GM12878 (cell line): ENCODE data around the gene TMEM61. TPM values are rescaled to one million over a fixed set of nuclear protein-coding genes. Genes with fewer than 3 reads are reported as not detected.

ENCODE experiments used
- ATAC-seq: fragments of 200-7000 bp; cut with Tn5 transposase; 3 replicates; pipeline ENCODE4 v1.9.1; 2020; ENCODE audit warnings: mild to moderate bottlenecking, moderate library complexity
- BruUV-seq: library from RNA; stranded (reverse); fragments of 400-500 nt; replicated peaks from 2 replicates; lab custom pipeline; 2021; lab: Mats Ljungman, UMichigan
- CTCF ChIA-PET: fragments of 300-600 bp; sonication (Branson Sonifier 250); formaldehyde crosslinking; extraction: SDS; loops from one replicate; lab custom pipeline; 2021; ENCODE audit warnings: inconsistent platforms; lab: Yijun Ruan, JAX
- POLR2A ChIA-PET: fragments of 350-600 bp; formaldehyde crosslinking; extraction: SDS; loops from one replicate; lab custom pipeline; 2021; ENCODE audit warnings: inconsistent platforms; lab: Charles Lee
- RAD21 ChIA-PET: fragments of 300-600 bp; sonication (Branson Sonifier 250); formaldehyde crosslinking; loops from one replicate; lab custom pipeline; 2023; ENCODE audit warnings: antibody characterized with exemption; ENCODE audit not compliant: unreplicated experiment; lab: Charles Lee
- SMC1A ChIA-PET: fragments of 300-600 bp; sonication (Branson Sonifier 250); formaldehyde crosslinking; loops from one replicate; lab custom pipeline; 2023; ENCODE audit not compliant: unreplicated experiment, uncharacterized antibody; lab: Charles Lee
- DNase-seq: peaks from one replicate; pipeline ENCODE4 v3.0.0-alpha.2; 2011; ENCODE audit warnings: low read depth, low spot score
- FAIRE-seq: peaks from 3 replicates; lab custom pipeline; 2011; peaks lifted over from hg19 to GRCh38; lab: Jason Lieb, UNC
- H2AFZ ChIP-seq: 2 replicates; pipeline ENCODE4 v1.6.0; 2011; ENCODE audit warnings: low read depth, low read length, control low read depth; ENCODE audit not compliant: control insufficient read depth
- H3K27ac ChIP-seq: 2 replicates; pipeline ENCODE4 v1.5.1; 2011; ENCODE audit warnings: control low read depth; ENCODE audit not compliant: control insufficient read depth, insufficient read depth
- H3K27me3 ChIP-seq, 2 experiments: replicated peaks in 1 of 2; 2 replicates each; pipeline versions ENCODE4 v1.6.0 to v1.6.1; 2011; ENCODE audit warnings: low read length in 1 of 2; ENCODE audit not compliant: control insufficient read depth in 2 of 2, insufficient read depth in 2 of 2
- H3K36me3 ChIP-seq, 2 experiments: 2 replicates each; pipeline ENCODE4 v1.5.1; 2011; ENCODE audit warnings: low read length in 1 of 2; ENCODE audit not compliant: control insufficient read depth in 2 of 2, insufficient read depth in 2 of 2
- H3K4me1 ChIP-seq: 2 replicates; pipeline ENCODE4 v1.6.1; 2011; ENCODE audit warnings: mild to moderate bottlenecking, low read length, moderate library complexity, mixed read lengths; ENCODE audit not compliant: control insufficient read depth, insufficient read depth
- H3K4me2 ChIP-seq: 2 replicates; pipeline ENCODE4 v1.6.0; 2011; ENCODE audit warnings: control low read depth; ENCODE audit not compliant: control insufficient read depth, insufficient read depth
- H3K4me3 ChIP-seq: fragments of 200-600 bp; sonication (generic); 2 replicates; pipeline ENCODE4 v1.5.1; 2016
- H3K79me2 ChIP-seq: 2 replicates; pipeline ENCODE4 v1.6.0; 2011; ENCODE audit warnings: low read length; ENCODE audit not compliant: control insufficient read depth, insufficient read depth
- H3K9ac ChIP-seq: 2 replicates; pipeline ENCODE4 v1.8.0; 2011; ENCODE audit warnings: low read length, control low read depth, mixed read lengths; ENCODE audit not compliant: control insufficient read depth, insufficient read depth
- H3K9me3 ChIP-seq: replicated peaks from 3 replicates; pipeline ENCODE4 v1.5.1; 2011; ENCODE audit warnings: mild to moderate bottlenecking, low read length; ENCODE audit not compliant: control insufficient read depth, insufficient read depth
- H4K20me1 ChIP-seq: 2 replicates; pipeline ENCODE4 v1.6.0; 2011; ENCODE audit not compliant: control insufficient read depth, insufficient read depth
- BACH1 ChIP-seq: fragments of 450-650 bp; IDR thresholded peaks from 2 replicates; pipeline ENCODE4 v1.6.1; 2017; ENCODE audit warnings: mild to moderate bottlenecking, borderline replicate concordance
- ETV6 ChIP-seq, 2 experiments: fragments of 450-650 bp in 1 of 2; IDR thresholded peaks in 1 of 2; conservative IDR thresholded peaks in 1 of 2; 2 replicates each; pipeline ENCODE4 v1.6.1; 2014; ENCODE audit warnings: antibody characterized with exemption in 1 of 2, borderline replicate concordance in 1 of 2, low read depth in 1 of 2, mild to moderate bottlenecking in 1 of 2, moderate library complexity in 1 of 2
- NFYA ChIP-seq: IDR thresholded peaks from 2 replicates; pipeline ENCODE4 v1.6.1; 2011; ENCODE audit warnings: low read depth, mild to moderate bottlenecking, low read length, improper control_type of control experiment, borderline replicate concordance
- NR2F1 ChIP-seq: fragments of 450-650 bp; conservative IDR thresholded peaks from 2 replicates; pipeline ENCODE4 v1.6.1; 2017; ENCODE audit warnings: mild to moderate bottlenecking
- NRF1 ChIP-seq: conservative IDR thresholded peaks from 2 replicates; pipeline ENCODE4 v1.6.1; 2011; ENCODE audit warnings: mild to moderate bottlenecking, low read depth, low read length, improper control_type of control experiment
- PML ChIP-seq: IDR thresholded peaks from 2 replicates; pipeline ENCODE4 v1.6.1; 2012; ENCODE audit warnings: low read length, inconsistent platforms
- SIX5 ChIP-seq: IDR thresholded peaks from 2 replicates; pipeline ENCODE4 v1.6.1; 2011; ENCODE audit warnings: mild to moderate bottlenecking, low read depth, low read length, moderate library complexity; ENCODE audit not compliant: severe bottlenecking
- SREBF1 ChIP-seq: IDR thresholded peaks from 2 replicates; pipeline ENCODE4 v1.6.1; 2012; ENCODE audit warnings: mild to moderate bottlenecking, low read length
- WRNIP1 ChIP-seq: IDR thresholded peaks from 2 replicates; pipeline ENCODE4 v1.6.1; 2011; ENCODE audit warnings: low read depth, low read length, improper control_type of control experiment, borderline replicate concordance
- YY1 ChIP-seq: IDR thresholded peaks from 2 replicates; pipeline ENCODE4 v1.6.1; 2011; ENCODE audit warnings: low read depth, mild to moderate bottlenecking, low read length
- ZNF207 ChIP-seq: fragments of 450-650 bp; IDR thresholded peaks from 2 replicates; pipeline ENCODE4 v1.6.1; 2014; ENCODE audit warnings: antibody characterized with exemption, mild to moderate bottlenecking, borderline replicate concordance
- WGBS: methylation state at CpG from one replicate; pipeline ENCODE4 v1.1.6; 2016; ENCODE audit warnings: low lambda C conversion rate; ENCODE audit not compliant: insufficient replicate concordance, insufficient coverage; ENCODE audit errors: missing lambda C conversion rate; 5-methylcytosine and 5-hydroxymethylcytosine counted together
- in situ Hi-C: fragments of 300-500 bp; cut with MboI; formaldehyde crosslinking; loops from 9 replicates; pipeline ENCODE4 v1.14.3; 2018; ENCODE audit warnings: mixed read lengths
- intact Hi-C: fragments of 100-400 bp; cut with micrococcal nuclease; formaldehyde crosslinking; loops from one replicate; pipeline ENCODE4 v1.14.2; 2022; ENCODE audit not compliant: unreplicated experiment
- polyA plus RNA-seq, 11 experiments: library from polyadenylated mRNA; depleted of rRNA in 4 of 11; unstranded in 6 of 11; stranded (reverse) in 5 of 11; fragments of >200 nt; fragmentation: Nextera tagmentation in 4 of 11; fragmentation: Illumina TruSeq in 1 of 11; extraction: Ambion mirVana in 4 of 11; extraction: Trizol in 1 of 11; gene quantifications; 1 replicate in 1 of 11; 2 replicates in 10 of 11; pipeline versions ENCODE4 v1.2.1 to v1.2.3, GENCODE V29; 2011 to 2016; ENCODE audit warnings: inconsistent platforms in 2 of 11, missing spikeins in 2 of 11, low read depth in 1 of 11
- total RNA-seq, 4 experiments: library from RNA; depleted of rRNA in 3 of 4; stranded (reverse); fragments of >200 nt in 3 of 4; fragmentation: Illumina TruSeq in 1 of 4; extraction: Trizol in 1 of 4; gene quantifications; 2 replicates each; pipeline versions ENCODE4 v1.2.1 to v1.2.3, GENCODE V29; 2013 to 2021

TMEM61 gene
- total and polyA plus RNA-seq, 10 of the 15 experiments (the other 5 are each of a cell fraction or from before 2014, with no cell fraction given), result not detected

DNA sequence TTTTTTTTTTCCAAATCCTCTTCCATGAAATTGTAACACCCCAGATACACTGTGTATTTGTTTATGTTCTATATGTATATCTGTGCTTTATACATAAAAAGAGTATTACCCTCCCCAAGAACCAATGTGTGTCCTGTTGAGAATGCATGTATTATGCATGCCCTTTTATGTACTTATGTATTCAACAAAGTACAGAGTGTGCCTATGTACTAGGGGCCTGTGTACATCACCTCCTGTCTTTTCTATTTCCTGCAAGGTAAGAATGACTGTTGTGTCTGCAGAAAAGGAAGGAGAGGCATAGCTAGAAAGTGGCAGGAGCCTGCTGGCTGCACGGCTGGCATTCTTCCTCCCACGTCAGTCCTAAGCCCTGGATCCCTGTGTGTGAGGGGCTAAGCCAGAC is 7.0 kb downstream of the TMEM61 start:
- H3K79me2 ChIP-seq, result no peaks in the 10 kb centered on the region
- H3K27ac ChIP-seq, result no peak overlapping the region
- ChIA-PET RAD21 (no interaction called here), CTCF (interaction anchor here (0.9 to 19.5 kb wide), 3 partner anchors 9 to 47 kb away, joined by 3 to 436 read pairs (median 3); no protein-coding TSS in a partner anchor), SMC1A (interaction anchor here (1.4 kb wide), 1 partner anchor 42 kb away, joined by 6 read pairs; no protein-coding TSS in a partner anchor), POLR2A (no interaction called here)
- intact Hi-C loops, result no loop called here
- no peaks in the 10 kb centered on the region for H3K36me3 ChIP-seq
- H3K27me3 ChIP-seq, result peaks cover 0 to 2% of the 10 kb centered on the region in 2 experiments; a peak in 3 of 4 replicates
- H3K9me3 ChIP-seq, result no peaks in the 10 kb centered on the region
- H3K4me2 ChIP-seq, result no peak overlapping the region
- H2AFZ ChIP-seq, result no peak overlapping the region
- no peak for ATAC-seq
- BruUV-seq, result no TSS peak
- in situ Hi-C loops, result no loop called here
- no peaks in the 10 kb centered on the region for H4K20me1 ChIP-seq
- FAIRE-seq, result no peak
- H3K9ac ChIP-seq, result no peak overlapping the region
- no peak for DNase-seq
- WGBS, result 27% methylated on average over 2 of the region's 2 CpGs
- no peak overlapping the region for H3K4me3 ChIP-seq
- TF ChIP-seq SREBF1 (no peak), ZNF207 (no peak), NRF1 (no peak), NFYA (no peak), SIX5 (no peak), PML (no peak), NR2F1 (no peak), ETV6 (conservative IDR thresholded peaks at IDR 0.05 in 1 of 2, IDR thresholded peaks at IDR 0.05 in 1 of 2; ENCODE audit: borderline replicate concordance in 1 of 2, low read depth in 1 of 2) (no peak), WRNIP1 (no peak), BACH1 (no peak), YY1 (no peak)
- H3K4me1 ChIP-seq, result no peaks in the 10 kb centered on the region
